PC-9 (cell line): ENCODE results near the gene ITGB7.

Experiments used
- EZH2 ChIP-seq: fragments of 200-600 bp; sonication (generic); IDR thresholded peaks from 2 replicates; pipeline ENCODE4 v1.8.0; 2017; ENCODE audit warnings: antibody characterized with exemption, low read depth
- TF ChIP-seq, protein P1 (sequence below): fragments of 200-600 bp; sonication (generic); conservative IDR thresholded peaks from 2 replicates; pipeline ENCODE4 v1.6.1; 2017; ENCODE audit warnings: mixed run types, antibody characterized with exemption, mild to moderate bottlenecking, moderate library complexity

DNA sequence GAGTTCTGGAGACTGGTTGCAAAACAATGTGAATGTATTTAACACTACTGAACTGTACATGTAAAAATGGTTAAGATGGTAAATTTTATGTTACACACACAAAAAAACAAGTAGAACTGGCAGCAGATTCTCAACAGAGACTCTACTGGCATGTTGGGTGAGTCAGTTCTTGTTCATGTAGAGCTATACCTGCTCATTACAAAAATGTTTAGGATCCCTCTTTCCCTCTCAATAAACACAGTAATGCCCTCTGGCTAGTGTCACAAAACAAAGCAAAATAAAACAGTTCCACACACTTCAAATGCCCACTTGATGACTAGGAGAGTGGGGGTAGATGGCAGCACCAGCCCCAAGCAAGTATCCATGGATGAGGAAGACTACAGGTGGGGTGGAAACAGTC lies 40.2 kb downstream of the ITGB7 start:
- TF ChIP-seq, protein P1, sequence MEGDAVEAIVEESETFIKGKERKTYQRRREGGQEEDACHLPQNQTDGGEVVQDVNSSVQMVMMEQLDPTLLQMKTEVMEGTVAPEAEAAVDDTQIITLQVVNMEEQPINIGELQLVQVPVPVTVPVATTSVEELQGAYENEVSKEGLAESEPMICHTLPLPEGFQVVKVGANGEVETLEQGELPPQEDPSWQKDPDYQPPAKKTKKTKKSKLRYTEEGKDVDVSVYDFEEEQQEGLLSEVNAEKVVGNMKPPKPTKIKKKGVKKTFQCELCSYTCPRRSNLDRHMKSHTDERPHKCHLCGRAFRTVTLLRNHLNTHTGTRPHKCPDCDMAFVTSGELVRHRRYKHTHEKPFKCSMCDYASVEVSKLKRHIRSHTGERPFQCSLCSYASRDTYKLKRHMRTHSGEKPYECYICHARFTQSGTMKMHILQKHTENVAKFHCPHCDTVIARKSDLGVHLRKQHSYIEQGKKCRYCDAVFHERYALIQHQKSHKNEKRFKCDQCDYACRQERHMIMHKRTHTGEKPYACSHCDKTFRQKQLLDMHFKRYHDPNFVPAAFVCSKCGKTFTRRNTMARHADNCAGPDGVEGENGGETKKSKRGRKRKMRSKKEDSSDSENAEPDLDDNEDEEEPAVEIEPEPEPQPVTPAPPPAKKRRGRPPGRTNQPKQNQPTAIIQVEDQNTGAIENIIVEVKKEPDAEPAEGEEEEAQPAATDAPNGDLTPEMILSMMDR = no peak
- no peak for TF ChIP-seq EZH2
